SK-N-MC (cell line): Measurements from ENCODE around the gene CCDC43.
"Not testable (repeated sequence)": the region's sequence is repeated elsewhere in the genome, so short reads cannot be mapped to it uniquely, and the experiment has no call there.

Source experiments
- DNase-seq: peaks from one replicate; pipeline ENCODE4 v3.0.0-alpha.2; 2011; ENCODE audit warnings: low read depth, low spot score
- H3K27ac ChIP-seq: fragments of 200-600 bp; sonication (generic); 2 replicates; pipeline ENCODE4 v1.5.1; 2016; ENCODE audit warnings: mixed run types
- H3K36me3 ChIP-seq: fragments of 200-600 bp; sonication (generic); 2 replicates; pipeline ENCODE4 v1.6.1; 2017; ENCODE audit warnings: antibody characterized with exemption, low read length, mixed read lengths; ENCODE audit not compliant: insufficient read depth
- H3K4me3 ChIP-seq: fragments of 200-600 bp; sonication (generic); 2 replicates; pipeline ENCODE4 v1.5.1; 2016
- H3K9ac ChIP-seq: fragments of 200-600 bp; sonication (generic); 2 replicates; pipeline ENCODE4 v1.8.0; 2017; ENCODE audit warnings: mixed run types, mixed read lengths; ENCODE audit not compliant: insufficient read length
- H3K9me3 ChIP-seq: fragments of 200-600 bp; sonication (generic); 2 replicates; pipeline ENCODE4 v1.6.1; 2017; ENCODE audit warnings: low read depth, mild to moderate bottlenecking, antibody characterized with exemption, low read length, moderate library complexity, mixed read lengths
- EZH2 ChIP-seq: fragments of 200-600 bp; sonication (generic); IDR thresholded peaks from one replicate; pipeline ENCODE4 v1.6.1; 2017; ENCODE audit warnings: antibody characterized with exemption
- FOXP2 ChIP-seq: optimal IDR thresholded peaks from 2 replicates; pipeline ENCODE3; 2011; ENCODE audit warnings: mild to moderate bottlenecking, moderate library complexity; ENCODE audit not compliant: insufficient read depth; ENCODE audit errors: extremely low read length, control extremely low read depth
- POLR2AphosphoS5 ChIP-seq: IDR thresholded peaks from 2 replicates; pipeline ENCODE4 v1.6.1; 2012; ENCODE audit warnings: mild to moderate bottlenecking, low read depth, low read length, borderline replicate concordance

The CCDC43 gene

GRCh38 chr17:44708401-44709263 lies 19.1 kb upstream of the CCDC43 start, which contains the start of gene DBF4B:
DBF4B (plus strand) TSS chr17:44708665; CDS start chr17:44708821, 156 bp downstream.
- peak; percentile 72 for DNase-seq
- Histone ChIP-seq H3K36me3 (peaks cover 2% of the 10 kb centered on the region; the same call in 1 of the 2 replicates), H3K9me3 (no peaks in the 10 kb centered on the region), H3K27ac (peak within 1 kb of the TSS; percentile 71), H3K9ac (peak within 1 kb of the TSS; percentile 87), H3K4me3 (peak within 1 kb of the TSS; percentile 80)
- no peak for TF ChIP-seq EZH2
- peak; percentile 86 for TF ChIP-seq POLR2AphosphoS5
- peak; percentile 26 for TF ChIP-seq FOXP2

DNA sequence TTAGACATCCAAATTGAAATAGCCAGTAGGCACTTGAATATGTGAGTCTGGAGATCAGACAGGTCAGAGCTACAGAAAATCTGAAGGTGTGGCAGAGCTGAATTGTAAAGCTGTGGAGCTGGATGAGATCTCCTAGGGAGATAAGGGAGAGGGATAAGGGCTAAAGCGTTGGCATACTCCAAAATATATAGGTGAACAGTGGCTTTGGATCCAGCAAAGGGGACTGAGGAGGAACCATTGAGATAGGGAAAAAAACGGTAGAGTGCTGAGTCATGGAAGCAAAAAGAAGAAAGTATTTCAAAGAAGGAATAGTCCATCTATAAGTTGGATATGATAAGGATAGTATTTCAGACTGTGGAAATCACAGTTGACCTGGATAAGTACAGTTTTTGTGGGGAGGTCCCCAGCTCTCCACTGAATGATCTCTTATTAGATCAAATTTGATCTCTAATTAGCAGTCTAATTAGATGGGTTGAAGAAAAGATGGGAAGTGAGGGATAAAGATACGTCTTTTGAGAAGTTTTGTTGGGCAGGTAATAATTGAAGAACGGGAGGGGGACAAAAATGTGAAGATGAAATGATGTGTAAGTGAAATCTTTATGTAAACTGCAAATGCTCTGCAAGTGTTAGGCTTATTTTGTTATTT lies 18.3 kb upstream of the CCDC43 start:
- DNase-seq: no peak
- Histone ChIP-seq H3K27ac (peak overlapping the region; percentile 71), H3K36me3 (no peaks in the 10 kb centered on the region), H3K9ac (peak overlapping the region; percentile 87), H3K4me3 (peak overlapping the region; percentile 80), H3K9me3 (no peaks in the 10 kb centered on the region)
- TF ChIP-seq EZH2: no peak
- no peak for TF ChIP-seq FOXP2
- no peak for TF ChIP-seq POLR2AphosphoS5

DNA sequence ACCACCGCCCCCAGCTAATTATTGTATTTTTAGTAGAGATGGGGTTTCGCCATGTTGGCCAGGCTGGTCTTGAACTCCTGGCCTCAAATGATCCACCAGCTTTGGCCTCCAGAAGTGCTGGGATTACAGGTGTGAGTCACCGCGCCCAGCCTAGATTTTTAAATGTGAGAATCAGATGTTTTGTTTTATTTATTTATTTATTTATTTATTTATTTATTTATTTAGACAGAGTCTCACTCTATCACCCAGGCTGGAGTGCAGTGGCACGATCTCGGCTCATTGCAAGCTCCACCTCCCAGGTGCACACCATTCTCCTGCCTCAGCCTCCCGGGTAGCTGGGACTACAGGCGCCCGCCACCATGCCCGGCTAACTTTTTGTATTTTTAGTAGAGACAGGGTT lies 10.7 kb upstream of the CCDC43 start:
- H3K4me3 ChIP-seq, H3K36me3 ChIP-seq, H3K9ac ChIP-seq, DNase-seq, H3K9me3 ChIP-seq, H3K27ac ChIP-seq: not testable (repeated sequence)

GRCh38 chr17:44693609-44694008 lies 4.0 kb upstream of the CCDC43 start:
- H3K9ac ChIP-seq: no peak overlapping the region
- H3K9me3 ChIP-seq: no peaks in the 10 kb centered on the region
- H3K36me3 ChIP-seq: no peaks in the 10 kb centered on the region
- TF ChIP-seq EZH2 (no peak), POLR2AphosphoS5 (no peak), FOXP2 (no peak)
- no peak overlapping the region for H3K4me3 ChIP-seq
- no peak for DNase-seq
- H3K27ac ChIP-seq: no peak overlapping the region

DNA sequence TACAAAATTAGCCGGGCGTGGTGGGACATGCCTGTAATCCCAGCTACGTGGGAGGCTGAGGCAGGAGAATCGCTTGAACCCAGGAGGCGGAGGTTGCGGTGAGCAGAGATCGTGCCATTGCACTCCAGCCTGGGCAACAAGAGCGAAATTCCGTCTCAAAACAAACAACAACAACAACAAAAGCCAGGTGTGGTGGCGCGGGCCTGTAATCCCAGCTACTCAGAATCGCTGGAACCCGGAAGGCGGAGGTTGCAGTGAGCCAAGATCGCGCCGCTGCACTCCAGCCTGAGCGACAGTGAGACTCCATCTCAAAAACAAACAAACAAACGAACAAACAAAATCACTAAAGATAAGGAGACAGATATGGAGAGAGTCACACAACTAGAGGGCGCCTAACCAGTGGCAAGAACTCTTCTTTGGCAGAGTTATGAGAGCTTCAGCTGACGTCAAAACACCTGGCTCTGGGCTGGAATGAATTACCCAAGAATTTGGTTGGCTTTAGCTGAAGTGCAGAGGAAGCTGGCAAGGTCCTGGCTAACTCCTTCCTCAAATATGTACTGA lies 1.2 kb upstream of the CCDC43 start:
- H3K4me3 ChIP-seq: peak overlapping the region; percentile 97; the same call in 1 of the 2 replicates
- not testable (repeated sequence) for H3K9me3 ChIP-seq, H3K27ac ChIP-seq, H3K36me3 ChIP-seq, DNase-seq, H3K9ac ChIP-seq

DNA sequence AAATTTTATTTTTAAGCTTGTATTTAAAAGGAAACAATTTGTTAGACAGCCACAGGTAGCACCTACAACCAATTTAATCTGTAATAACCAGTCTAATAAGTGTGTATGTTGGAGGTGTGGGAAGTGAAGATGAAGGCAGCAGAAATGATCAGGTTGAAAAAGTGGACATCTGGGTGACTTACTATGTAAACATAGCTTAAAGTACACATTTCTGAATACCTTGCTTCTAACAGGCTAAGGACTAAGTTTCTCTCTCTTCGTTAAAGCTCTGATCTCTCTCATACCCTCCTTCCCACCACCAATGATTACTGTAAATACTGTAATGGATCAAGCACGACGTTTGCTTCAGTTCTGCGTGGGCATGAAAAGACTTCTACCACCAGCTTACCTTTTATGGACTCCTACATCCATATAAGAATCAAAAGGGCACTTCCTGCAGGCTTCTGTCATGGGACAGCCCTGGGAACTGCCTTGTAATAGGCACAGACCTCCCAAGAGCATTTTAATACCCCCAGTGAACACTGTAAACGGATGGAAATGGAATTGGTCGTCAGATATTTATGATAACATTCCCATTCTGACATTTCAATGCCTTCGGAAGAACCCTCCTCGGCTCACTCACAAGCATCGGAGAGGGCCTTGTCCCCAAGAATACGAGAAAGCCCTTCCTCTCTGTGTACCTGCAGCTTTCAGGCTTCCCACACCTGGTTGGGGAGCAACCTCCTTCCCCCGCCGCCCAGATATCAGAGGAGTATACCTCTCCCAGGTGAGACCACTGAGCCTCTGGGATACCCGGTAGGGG lies 700 bp downstream of the CCDC43 start:
- H3K9ac ChIP-seq: peak overlapping the region; percentile 79
- peak overlapping the region; percentile 16; the same call in 1 of the 2 replicates for H3K27ac ChIP-seq
- H3K9me3 ChIP-seq: no peaks in the 10 kb centered on the region
- peaks cover 9% of the 10 kb centered on the region for H3K36me3 ChIP-seq
- H3K4me3 ChIP-seq: peak overlapping the region; percentile 97
- TF ChIP-seq EZH2 (no peak), POLR2AphosphoS5 (no peak), FOXP2 (no peak)
- no peak for DNase-seq

DNA sequence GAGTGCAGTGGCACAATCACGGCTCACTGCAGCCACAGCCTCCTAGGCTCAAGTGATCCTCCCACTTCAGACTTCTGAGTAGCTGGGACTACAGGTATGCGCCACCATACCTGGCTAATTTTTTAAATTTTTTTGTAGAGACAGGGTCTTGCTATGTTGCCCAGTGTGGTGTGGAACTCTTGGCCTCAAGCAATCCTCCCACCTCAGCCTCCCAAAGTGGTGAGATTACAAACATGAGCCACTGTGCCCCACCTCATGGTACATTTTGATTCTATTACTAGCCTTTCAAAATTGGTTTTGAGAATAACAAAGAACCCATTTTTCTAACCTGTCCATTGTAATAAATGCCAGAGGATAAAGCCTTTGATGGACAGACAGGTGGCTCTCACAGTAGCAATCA lies 1.4 kb downstream of the CCDC43 start:
- Histone ChIP-seq H3K4me3 (peak overlapping the region; percentile 97; the same call in 1 of the 2 replicates), H3K36me3 (peaks cover 16% of the 10 kb centered on the region), H3K9ac (no peak overlapping the region), H3K9me3 (no peaks in the 10 kb centered on the region), H3K27ac (no peak overlapping the region)
- DNase-seq: no peak
- TF ChIP-seq FOXP2 (no peak), EZH2 (no peak), POLR2AphosphoS5 (no peak)

DNA sequence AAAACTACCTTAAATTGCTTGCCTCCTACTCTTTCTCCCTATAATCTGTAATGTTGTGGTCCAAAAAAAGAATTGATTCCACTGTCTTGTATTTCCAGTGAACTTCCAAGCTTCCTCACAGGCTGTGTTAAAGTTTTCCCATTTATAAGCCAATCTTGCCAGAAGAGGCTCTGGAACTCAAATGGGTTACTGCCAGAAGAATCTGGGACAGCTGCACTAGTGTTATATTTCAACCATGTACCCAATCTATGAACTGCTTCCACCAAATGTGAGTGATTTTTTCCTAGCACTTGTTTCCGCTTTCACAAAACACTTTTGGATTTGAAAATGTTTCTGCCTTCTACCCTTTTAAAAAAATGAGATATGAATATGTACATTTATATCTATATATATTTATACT lies 1.8 kb downstream of the CCDC43 start:
- Histone ChIP-seq H3K9ac (no peak overlapping the region), H3K9me3 (no peaks in the 10 kb centered on the region)
- no peak for TF ChIP-seq POLR2AphosphoS5
- no peak for TF ChIP-seq FOXP2
- no peak for TF ChIP-seq EZH2

DNA sequence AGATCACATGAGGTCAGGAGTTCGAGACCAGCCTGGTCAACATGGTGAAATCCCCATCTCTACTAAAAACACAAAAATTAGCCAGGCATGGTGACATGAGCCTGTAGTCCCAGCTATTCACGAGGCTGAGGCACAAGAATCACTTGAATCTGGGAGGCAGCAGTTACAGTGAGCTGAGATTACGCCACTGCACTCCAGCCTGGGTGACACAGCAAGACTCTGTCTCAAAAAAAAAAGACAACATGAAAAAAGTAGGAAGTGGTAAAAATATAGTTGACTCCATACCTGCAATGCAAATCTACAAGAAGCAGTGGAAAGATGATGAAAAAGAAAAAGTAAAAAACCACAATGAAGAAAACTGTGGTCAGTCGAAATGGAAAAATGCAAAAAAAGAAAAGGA lies 6.3 kb downstream of the CCDC43 start:
- peaks cover 40% of the 10 kb centered on the region for H3K36me3 ChIP-seq
- H3K4me3 ChIP-seq, DNase-seq, H3K27ac ChIP-seq, H3K9ac ChIP-seq, H3K9me3 ChIP-seq: not testable (repeated sequence)

More for the DNA sequence above, 1.8 kb downstream of the CCDC43 start:
- Histone ChIP-seq H3K36me3 (peaks cover 20% of the 10 kb centered on the region), H3K27ac (no peak overlapping the region), H3K4me3 (no peak overlapping the region)
- no peak for DNase-seq
